Heart left ventricle (tissue), 13 donors: ENCODE measurements around the gene TXN.

Experiments used
- POLR2A ChIP-seq, 2 donors: fragments of 450-650 bp; IDR thresholded peaks; one replicate each; pipeline ENCODE4 v1.6.1; 2017; ENCODE audit warnings: antibody characterized with exemption in 2 of 2, mild to moderate bottlenecking in 2 of 2, moderate library complexity in 2 of 2
- TF ChIP-seq, protein P1 (sequence below), 12 donors: fragments of 200-600 bp; sonication (generic) in 4 of 12; IDR thresholded peaks; one replicate each; pipeline versions ENCODE4 v1.5.0 to v1.8.0; 2018 to 2022; ENCODE audit warnings: antibody characterized with exemption in 12 of 12, mild to moderate bottlenecking in 5 of 12
- donor health status: ischemic (EF 13 %, LVEDD 7.1; RV severe dilation, severe dysfunction).
- donor health status: DM: no; HTN: yes; CAD: no.
- donor health status: DM: no; HTN: no; CAD: no.
- donor health status: ischemic (EF 25% LVEDD 6.9; RV normal size, moderate dysfunction).
- donor health status: ischemic (EF 25% LVEDD 5.7; RV mildly dilated, moderate dysfunction).
- donor health status: ischemic (EF 35%, LVEDD 5.7; RV mildly dilated, moderate dysfunction).
- donor health status: nonischemic (EF 11% LVEDD 7.7; RV severe dilation, severe dysfunction).
- donor health status: DM: yes; HTN: yes; CAD: no.
- donor health status: PGD.
- donor health status: ischemic (EF 29% LVEDD 5.4; RV normal size, mild dysfunction).
- donor health status: nonischemic (EF 23%, LVEDD 6.1; RV moderate dilation, normal function).

DNA sequence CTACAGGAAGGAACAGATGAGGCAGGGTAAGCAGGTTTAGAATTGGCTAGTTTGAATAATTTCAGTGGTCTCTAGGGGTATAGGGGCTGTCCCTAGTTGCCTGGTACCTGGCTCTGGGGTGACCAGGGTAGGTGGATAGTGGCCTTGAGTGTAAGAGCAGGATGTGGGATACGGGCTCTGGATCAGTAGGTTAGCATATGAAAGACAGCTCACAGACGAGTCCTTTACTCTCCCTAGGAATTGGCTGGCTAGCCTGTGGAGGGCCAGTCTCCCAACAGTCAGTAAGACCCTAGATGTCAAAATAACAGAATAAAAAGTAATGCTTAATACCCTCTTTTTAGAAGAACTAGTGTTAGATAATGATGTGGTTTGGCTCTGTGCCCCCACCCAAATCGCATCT lies 31.7 kb downstream of the TXN start:
- TF ChIP-seq, protein P1, sequence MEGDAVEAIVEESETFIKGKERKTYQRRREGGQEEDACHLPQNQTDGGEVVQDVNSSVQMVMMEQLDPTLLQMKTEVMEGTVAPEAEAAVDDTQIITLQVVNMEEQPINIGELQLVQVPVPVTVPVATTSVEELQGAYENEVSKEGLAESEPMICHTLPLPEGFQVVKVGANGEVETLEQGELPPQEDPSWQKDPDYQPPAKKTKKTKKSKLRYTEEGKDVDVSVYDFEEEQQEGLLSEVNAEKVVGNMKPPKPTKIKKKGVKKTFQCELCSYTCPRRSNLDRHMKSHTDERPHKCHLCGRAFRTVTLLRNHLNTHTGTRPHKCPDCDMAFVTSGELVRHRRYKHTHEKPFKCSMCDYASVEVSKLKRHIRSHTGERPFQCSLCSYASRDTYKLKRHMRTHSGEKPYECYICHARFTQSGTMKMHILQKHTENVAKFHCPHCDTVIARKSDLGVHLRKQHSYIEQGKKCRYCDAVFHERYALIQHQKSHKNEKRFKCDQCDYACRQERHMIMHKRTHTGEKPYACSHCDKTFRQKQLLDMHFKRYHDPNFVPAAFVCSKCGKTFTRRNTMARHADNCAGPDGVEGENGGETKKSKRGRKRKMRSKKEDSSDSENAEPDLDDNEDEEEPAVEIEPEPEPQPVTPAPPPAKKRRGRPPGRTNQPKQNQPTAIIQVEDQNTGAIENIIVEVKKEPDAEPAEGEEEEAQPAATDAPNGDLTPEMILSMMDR (IDR thresholded peaks at IDR 0.05): no peak
- no peak for TF ChIP-seq POLR2A (IDR thresholded peaks at IDR 0.05)
